HEK293 (cell line): ENCODE data around the gene DCP1B.

Experiments used
- FEZF1 ChIP-seq: fragments of 450-650 bp; formaldehyde crosslinking; IDR thresholded peaks from 2 replicates; pipeline ENCODE4 v1.5.1; 2016; ENCODE audit warnings: missing biosample characterization, missing genetic modification characterization
- PRDM2 ChIP-seq: fragments of 450-650 bp; formaldehyde crosslinking; IDR thresholded peaks from 2 replicates; pipeline ENCODE4 v1.5.1; 2016; ENCODE audit warnings: missing biosample characterization, missing genetic modification characterization, borderline replicate concordance
- PRDM4 ChIP-seq: fragments of 450-650 bp; formaldehyde crosslinking; IDR thresholded peaks from 2 replicates; pipeline ENCODE4 v1.5.1; 2017; ENCODE audit warnings: missing biosample characterization, missing genetic modification characterization
- RBAK ChIP-seq: fragments of 450-650 bp; formaldehyde crosslinking; IDR thresholded peaks from 2 replicates; pipeline ENCODE4 v1.5.1; 2016; ENCODE audit warnings: missing biosample characterization, missing genetic modification characterization
- SP3 ChIP-seq: fragments of 450-650 bp; formaldehyde crosslinking; IDR thresholded peaks from 2 replicates; pipeline ENCODE4 v1.5.1; 2016; ENCODE audit warnings: missing biosample characterization, missing genetic modification characterization
- TRIM28 ChIP-seq: IDR thresholded peaks from 2 replicates; pipeline ENCODE4 v1.6.1; 2011; ENCODE audit warnings: low read length, control low read depth, borderline replicate concordance
- ZBTB21 ChIP-seq: fragments of 450-650 bp; formaldehyde crosslinking; IDR thresholded peaks from 2 replicates; pipeline ENCODE4 v1.5.1; 2017; ENCODE audit warnings: missing biosample characterization, missing genetic modification characterization
- ZEB2 ChIP-seq: fragments of 450-650 bp; formaldehyde crosslinking; IDR thresholded peaks from 2 replicates; pipeline ENCODE4 v1.5.1; 2016; ENCODE audit warnings: missing biosample characterization, missing genetic modification characterization
- ZNF148 ChIP-seq: fragments of 450-650 bp; formaldehyde crosslinking; IDR thresholded peaks from 2 replicates; pipeline ENCODE4 v1.5.0; 2017; ENCODE audit warnings: missing biosample characterization, missing genetic modification characterization, borderline replicate concordance
- ZNF169 ChIP-seq: fragments of 450-650 bp; formaldehyde crosslinking; IDR thresholded peaks from 2 replicates; pipeline ENCODE4 v1.5.1; 2016; ENCODE audit warnings: missing biosample characterization, missing genetic modification characterization
- ZNF175 ChIP-seq: fragments of 450-650 bp; formaldehyde crosslinking; IDR thresholded peaks from 2 replicates; pipeline ENCODE4 v1.5.1; 2016; ENCODE audit warnings: missing biosample characterization, missing genetic modification characterization
- ZNF239 ChIP-seq: fragments of 450-650 bp; formaldehyde crosslinking; IDR thresholded peaks from 2 replicates; pipeline ENCODE4 v1.5.1; 2016; ENCODE audit warnings: missing biosample characterization, missing genetic modification characterization
- ZNF274 ChIP-seq, 2 experiments: fragments of 200-500 bp in 1 of 2; fragments of 450-650 bp in 1 of 2; sonication (Bioruptor generic) in 1 of 2; formaldehyde crosslinking in 1 of 2; IDR thresholded peaks; 2 replicates each; pipeline versions ENCODE4 v1.5.1 to v1.6.1; 2014 to 2016; ENCODE audit warnings: borderline replicate concordance in 1 of 2, inconsistent platforms in 1 of 2, low read length in 1 of 2, missing biosample characterization in 1 of 2, missing genetic modification characterization in 1 of 2
- ZNF324 ChIP-seq: fragments of 450-650 bp; formaldehyde crosslinking; IDR thresholded peaks from 2 replicates; pipeline ENCODE4 v1.5.1; 2016; ENCODE audit warnings: missing biosample characterization, missing genetic modification characterization
- ZNF335 ChIP-seq: fragments of 450-650 bp; formaldehyde crosslinking; conservative IDR thresholded peaks from 2 replicates; pipeline ENCODE4 v1.5.1; 2016; ENCODE audit warnings: missing biosample characterization, missing genetic modification characterization
- ZNF510 ChIP-seq: fragments of 450-650 bp; formaldehyde crosslinking; IDR thresholded peaks from 2 replicates; pipeline ENCODE4 v1.5.1; 2018; ENCODE audit warnings: mild to moderate bottlenecking, missing genetic modification characterization, missing biosample characterization; ENCODE audit not compliant: insufficient replicate concordance
- ZNF548 ChIP-seq: fragments of 450-650 bp; formaldehyde crosslinking; IDR thresholded peaks from 2 replicates; pipeline ENCODE4 v1.5.1; 2016; ENCODE audit warnings: missing biosample characterization, missing genetic modification characterization
- ZNF558 ChIP-seq: fragments of 450-650 bp; formaldehyde crosslinking; IDR thresholded peaks from 2 replicates; pipeline ENCODE4 v1.5.1; 2016; ENCODE audit warnings: missing biosample characterization, missing genetic modification characterization
- ZNF561 ChIP-seq: fragments of 450-650 bp; IDR thresholded peaks from 2 replicates; pipeline ENCODE4 v1.5.1; 2018; ENCODE audit warnings: missing biosample characterization, missing genetic modification characterization, borderline replicate concordance
- ZNF610 ChIP-seq: fragments of 450-650 bp; formaldehyde crosslinking; IDR thresholded peaks from 2 replicates; pipeline ENCODE4 v1.5.1; 2016; ENCODE audit warnings: missing biosample characterization, missing genetic modification characterization, borderline replicate concordance
- ZNF623 ChIP-seq: fragments of 450-650 bp; formaldehyde crosslinking; IDR thresholded peaks from 2 replicates; pipeline ENCODE4 v1.5.1; 2016; ENCODE audit warnings: missing biosample characterization, missing genetic modification characterization
- ZNF629 ChIP-seq: fragments of 450-650 bp; formaldehyde crosslinking; IDR thresholded peaks from 2 replicates; pipeline ENCODE4 v1.5.1; 2017; ENCODE audit warnings: missing biosample characterization, missing genetic modification characterization
- ZNF768 ChIP-seq: fragments of 450-650 bp; formaldehyde crosslinking; IDR thresholded peaks from 2 replicates; pipeline ENCODE4 v1.5.1; 2018; ENCODE audit warnings: missing biosample characterization, mild to moderate bottlenecking, missing genetic modification characterization
- ZSCAN18 ChIP-seq: fragments of 450-650 bp; formaldehyde crosslinking; IDR thresholded peaks from 2 replicates; pipeline ENCODE4 v1.5.1; 2016; ENCODE audit warnings: missing biosample characterization, missing genetic modification characterization
- ZSCAN4 ChIP-seq: fragments of 450-650 bp; formaldehyde crosslinking; IDR thresholded peaks from 2 replicates; pipeline ENCODE4 v1.5.1; 2017; ENCODE audit warnings: missing biosample characterization, missing genetic modification characterization

Gene DCP1B

GRCh38 chr12:2004113-2004929, at the start of gene DCP1B (continued):
- peak; percentile 92 for TF ChIP-seq SP3
- no peak for TF ChIP-seq ZNF623
- TF ChIP-seq ZNF169: no peak
- 0 out of 2 replicates have a peak, but pooled peaks have one; percentile 19 for TF ChIP-seq RBAK (tag by site-specific recombination)
- TF ChIP-seq ZNF324 (tag by site-specific recombination): peak; percentile 95
- TF ChIP-seq ZSCAN18 (tag by site-specific recombination): no peak
- TF ChIP-seq PRDM4 (tag by site-specific recombination): no peak; the same call in none of the 2 replicates
- peak; percentile 4; the same call in 1 of the 2 replicates for TF ChIP-seq ZBTB21 (tag by site-specific recombination)
- TF ChIP-seq ZNF175 (tag by site-specific recombination): no peak
- no peak for TF ChIP-seq FEZF1 (tag by site-specific recombination)
- TF ChIP-seq ZNF610 (tag by site-specific recombination): peak; percentile 66
- TF ChIP-seq ZEB2: peak; percentile 95
- TF ChIP-seq ZNF510 (tag by site-specific recombination): no peak
- TF ChIP-seq ZNF548 (tag by site-specific recombination): no peak
- peak; percentile 75; the same call in 1 of the 2 replicates for TF ChIP-seq ZNF561 (tag by site-specific recombination)
- no peak for TF ChIP-seq ZNF768 (tag by site-specific recombination)
- peak; percentile 88 for TF ChIP-seq ZNF629
- peak; percentile 85 for TF ChIP-seq TRIM28
- TF ChIP-seq ZNF274 (IDR thresholded peaks at IDR 0.05; ENCODE audit: low read length): no peak
- TF ChIP-seq ZNF274 (tag by site-specific recombination; IDR thresholded peaks at IDR 0.05; ENCODE audit: borderline replicate concordance): peak; percentile 87; the same call in 1 of the 2 replicates
- peak; percentile 65; the same call in 1 of the 2 replicates for TF ChIP-seq ZNF558
- TF ChIP-seq ZNF239: 0 out of 2 replicates have a peak, but pooled peaks have one; percentile 52
- TF ChIP-seq ZNF335 (tag by site-specific recombination): peak; percentile 97
- TF ChIP-seq ZSCAN4: peak; percentile 52
- no peak; the same call in 1 of the 2 replicates for TF ChIP-seq ZNF148
- TF ChIP-seq PRDM2 (tag by site-specific recombination): peak; percentile 98
